Chondrocyte (in vitro differentiated cells): ENCODE data around the gene CEP128. TPM values are rescaled to one million over a fixed set of nuclear protein-coding genes. Genes with fewer than 3 reads are reported as not detected.

ENCODE experiments used
- DNase-seq: peaks from one replicate; pipeline ENCODE4 v3.0.0; 2021; ENCODE audit warnings: mixed read lengths, low spot score
- H3K27ac Mint-ChIP-seq: one replicate; pipeline ENCODE4 v1.8.0; 2021; ENCODE audit warnings: mild to moderate bottlenecking, moderate library complexity, mixed read lengths; ENCODE audit not compliant: unreplicated experiment
- H3K27me3 Mint-ChIP-seq: 2 replicates; pipeline ENCODE4 v1.8.0; 2021; ENCODE audit warnings: low read depth, mixed read lengths
- H3K36me3 Mint-ChIP-seq: 2 replicates; pipeline ENCODE4 v1.8.0; 2021; ENCODE audit warnings: low read depth, mixed read lengths
- H3K4me1 Mint-ChIP-seq: 2 replicates; pipeline ENCODE4 v1.8.0; 2021; ENCODE audit warnings: low read depth, mild to moderate bottlenecking, mixed read lengths
- H3K4me3 Mint-ChIP-seq: one replicate; pipeline ENCODE4 v1.8.0; 2021; ENCODE audit warnings: mild to moderate bottlenecking, moderate library complexity, mixed read lengths; ENCODE audit not compliant: unreplicated experiment
- H3K9me3 Mint-ChIP-seq: 2 replicates; pipeline ENCODE4 v1.8.0; 2021; ENCODE audit warnings: low read depth, mixed read lengths
- total RNA-seq: library from RNA; stranded (reverse); gene quantifications from 3 replicates; pipeline ENCODE4 v1.2.1, GENCODE V29; 2021
- TF ChIP-seq, protein P1 (sequence below): fragments of 200-600 bp; sonication (generic); IDR thresholded peaks from 2 replicates; pipeline ENCODE4 v1.5.0; 2021; ENCODE audit warnings: antibody characterized with exemption, mild to moderate bottlenecking, moderate library complexity

The CEP128 gene
- total RNA-seq, 1 donor from 2014 or later = 3.5 TPM

DNA sequence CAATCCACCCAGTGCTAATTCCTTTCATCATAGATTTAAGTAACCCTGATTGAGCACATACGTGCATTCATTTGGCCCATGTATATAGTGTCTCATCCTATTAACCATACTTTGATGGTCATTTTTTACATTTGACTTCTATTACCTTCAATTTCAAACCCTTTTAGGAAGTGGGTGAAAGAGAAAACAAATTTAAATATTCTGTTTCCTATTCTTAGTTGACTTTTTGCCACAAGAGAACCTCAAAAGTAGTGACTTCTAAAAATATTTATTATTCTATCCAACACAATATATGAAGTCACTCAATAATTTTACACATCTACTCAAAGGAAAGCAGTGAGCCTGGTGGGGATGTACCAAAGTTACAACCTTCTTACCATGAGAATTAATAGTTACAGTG lies 164.9 kb downstream of the CEP128 start:
- H3K36me3 Mint-ChIP-seq = no peaks in the 10 kb centered on the region
- no peak overlapping the region for H3K4me3 Mint-ChIP-seq
- H3K9me3 Mint-ChIP-seq = peaks cover 3% of the 10 kb centered on the region
- no peaks in the 10 kb centered on the region for H3K27me3 Mint-ChIP-seq
- H3K4me1 Mint-ChIP-seq = peaks cover 7% of the 10 kb centered on the region
- no peak for DNase-seq
- H3K27ac Mint-ChIP-seq = no peak overlapping the region
- TF ChIP-seq, protein P1, sequence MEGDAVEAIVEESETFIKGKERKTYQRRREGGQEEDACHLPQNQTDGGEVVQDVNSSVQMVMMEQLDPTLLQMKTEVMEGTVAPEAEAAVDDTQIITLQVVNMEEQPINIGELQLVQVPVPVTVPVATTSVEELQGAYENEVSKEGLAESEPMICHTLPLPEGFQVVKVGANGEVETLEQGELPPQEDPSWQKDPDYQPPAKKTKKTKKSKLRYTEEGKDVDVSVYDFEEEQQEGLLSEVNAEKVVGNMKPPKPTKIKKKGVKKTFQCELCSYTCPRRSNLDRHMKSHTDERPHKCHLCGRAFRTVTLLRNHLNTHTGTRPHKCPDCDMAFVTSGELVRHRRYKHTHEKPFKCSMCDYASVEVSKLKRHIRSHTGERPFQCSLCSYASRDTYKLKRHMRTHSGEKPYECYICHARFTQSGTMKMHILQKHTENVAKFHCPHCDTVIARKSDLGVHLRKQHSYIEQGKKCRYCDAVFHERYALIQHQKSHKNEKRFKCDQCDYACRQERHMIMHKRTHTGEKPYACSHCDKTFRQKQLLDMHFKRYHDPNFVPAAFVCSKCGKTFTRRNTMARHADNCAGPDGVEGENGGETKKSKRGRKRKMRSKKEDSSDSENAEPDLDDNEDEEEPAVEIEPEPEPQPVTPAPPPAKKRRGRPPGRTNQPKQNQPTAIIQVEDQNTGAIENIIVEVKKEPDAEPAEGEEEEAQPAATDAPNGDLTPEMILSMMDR = no peak

DNA sequence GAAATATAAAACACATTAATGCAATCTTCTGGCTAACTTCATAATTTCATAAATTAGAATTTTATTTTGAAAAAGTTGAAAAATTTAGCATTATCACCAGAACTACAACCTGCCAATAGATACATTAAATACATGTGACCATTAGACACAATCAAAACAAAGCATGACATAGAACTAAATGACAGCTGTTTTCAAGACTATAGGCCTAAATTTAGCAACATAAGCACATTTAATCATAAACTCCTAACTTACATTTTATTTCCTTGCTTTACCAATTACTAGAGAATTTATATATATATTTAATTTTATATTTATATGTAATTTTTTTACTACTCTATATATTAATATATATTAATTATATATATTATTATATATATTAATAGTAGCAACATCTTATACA lies 165.4 kb downstream of the CEP128 start:
- H3K36me3 Mint-ChIP-seq = no peaks in the 10 kb centered on the region
- H3K27ac Mint-ChIP-seq = no peak overlapping the region
- TF ChIP-seq, protein P1 = no peak
- peaks cover 3% of the 10 kb centered on the region for H3K9me3 Mint-ChIP-seq
- no peak for DNase-seq
- no peaks in the 10 kb centered on the region for H3K27me3 Mint-ChIP-seq
- no peak overlapping the region for H3K4me3 Mint-ChIP-seq
- peaks cover 7% of the 10 kb centered on the region for H3K4me1 Mint-ChIP-seq

DNA sequence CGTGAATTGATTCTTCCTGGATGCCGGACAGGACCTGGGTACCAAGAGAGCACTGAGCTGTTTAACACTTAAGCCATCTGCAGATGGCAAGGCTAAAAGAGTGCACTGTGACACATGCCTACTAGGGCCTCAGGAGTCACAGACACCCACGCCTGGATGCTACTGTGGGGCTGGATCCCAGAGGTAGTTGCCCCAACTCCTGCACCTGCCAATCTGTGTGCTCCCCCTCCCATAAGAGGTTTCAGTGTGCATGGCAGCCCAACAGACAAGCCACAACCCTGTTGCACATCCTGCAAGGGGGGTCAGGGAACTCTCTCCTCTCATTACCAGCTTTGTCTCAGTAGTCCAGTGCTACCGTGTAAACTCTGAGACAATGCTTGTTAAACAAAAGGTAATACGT lies 169.0 kb downstream of the CEP128 start:
- H3K4me3 Mint-ChIP-seq = no peak overlapping the region
- H3K27ac Mint-ChIP-seq = no peak overlapping the region
- no peaks in the 10 kb centered on the region for H3K27me3 Mint-ChIP-seq
- DNase-seq = no peak
- H3K4me1 Mint-ChIP-seq = peaks cover 10% of the 10 kb centered on the region
- peaks cover 3% of the 10 kb centered on the region for H3K9me3 Mint-ChIP-seq
- TF ChIP-seq, protein P1 = no peak
- H3K36me3 Mint-ChIP-seq = no peaks in the 10 kb centered on the region

DNA sequence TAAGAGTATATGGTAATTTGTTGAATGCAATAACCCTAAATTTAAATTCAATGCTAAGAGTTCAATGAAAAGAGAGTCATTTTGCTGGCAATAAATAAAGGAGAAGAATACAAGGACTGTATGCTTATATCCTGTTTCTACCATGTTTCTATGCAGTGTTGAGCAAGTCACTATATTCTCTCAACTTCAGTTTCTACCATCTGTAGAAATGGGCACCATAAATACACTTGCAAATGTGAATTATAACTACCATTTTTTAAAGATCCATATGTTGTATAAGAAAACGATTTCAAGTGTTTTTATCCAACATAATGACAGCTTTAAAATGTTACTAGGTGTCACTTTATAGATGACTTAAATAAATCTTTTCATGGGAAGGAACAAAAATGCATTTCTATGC lies 170.3 kb downstream of the CEP128 start:
- no peak overlapping the region for H3K27ac Mint-ChIP-seq

DNA sequence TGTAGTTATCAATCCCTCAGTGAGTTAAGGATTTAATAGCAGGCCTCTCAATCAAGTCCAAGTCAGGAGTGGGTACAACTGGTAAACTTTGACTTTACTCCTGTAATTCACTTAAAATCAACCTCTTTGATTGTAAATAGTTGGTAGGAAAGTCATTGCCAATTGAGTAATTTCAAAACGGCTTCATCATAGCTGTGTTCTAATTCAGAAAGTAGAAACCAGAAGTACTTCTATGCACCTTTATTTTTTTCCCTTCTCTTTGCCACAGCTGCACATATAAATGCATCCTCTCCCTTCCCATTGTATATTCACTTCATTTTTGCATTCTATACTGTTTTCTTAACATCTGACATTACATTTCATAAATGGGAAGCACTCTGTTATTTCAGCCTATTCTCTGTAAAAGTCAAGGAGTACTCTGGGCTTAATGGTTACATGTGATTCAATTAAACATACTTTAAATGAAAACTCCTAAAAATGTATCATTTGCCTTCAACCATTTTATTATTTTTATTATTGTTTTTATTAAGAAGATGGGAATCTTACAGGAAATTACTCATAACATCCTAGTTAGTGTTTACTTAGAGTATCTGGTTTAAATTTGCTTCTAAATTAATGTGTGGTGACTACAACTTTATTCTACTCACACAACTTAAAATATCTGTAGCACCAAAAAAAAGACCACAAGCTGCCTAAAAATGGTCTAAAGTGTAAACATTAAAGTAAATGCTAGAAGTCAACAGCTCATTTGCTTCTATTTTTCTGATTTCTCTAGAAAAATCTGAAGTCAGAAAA lies 171.2 kb downstream of the CEP128 start:
- Mint-ChIP-seq H3K27ac (no peak overlapping the region), H3K27me3 (no peaks in the 10 kb centered on the region), H3K9me3 (peaks cover 3% of the 10 kb centered on the region), H3K36me3 (no peaks in the 10 kb centered on the region), H3K4me3 (no peak overlapping the region), H3K4me1 (peaks cover 13% of the 10 kb centered on the region)
- no peak for DNase-seq
- TF ChIP-seq, protein P1 = no peak

More for the DNA sequence above, 170.3 kb downstream of the CEP128 start:
- peaks cover 3% of the 10 kb centered on the region for H3K9me3 Mint-ChIP-seq
- H3K36me3 Mint-ChIP-seq = no peaks in the 10 kb centered on the region
- no peak for DNase-seq
- no peak overlapping the region for H3K4me3 Mint-ChIP-seq
- peaks cover 13% of the 10 kb centered on the region for H3K4me1 Mint-ChIP-seq
- H3K27me3 Mint-ChIP-seq = no peaks in the 10 kb centered on the region
- TF ChIP-seq, protein P1 = no peak
